ENCODE results near the gene BACE2.
"Not testable (repeated sequence)": the region's sequence is repeated elsewhere in the genome, so short reads cannot be mapped to it uniquely, and the experiment has no call there.

The BACE2 gene

DNA sequence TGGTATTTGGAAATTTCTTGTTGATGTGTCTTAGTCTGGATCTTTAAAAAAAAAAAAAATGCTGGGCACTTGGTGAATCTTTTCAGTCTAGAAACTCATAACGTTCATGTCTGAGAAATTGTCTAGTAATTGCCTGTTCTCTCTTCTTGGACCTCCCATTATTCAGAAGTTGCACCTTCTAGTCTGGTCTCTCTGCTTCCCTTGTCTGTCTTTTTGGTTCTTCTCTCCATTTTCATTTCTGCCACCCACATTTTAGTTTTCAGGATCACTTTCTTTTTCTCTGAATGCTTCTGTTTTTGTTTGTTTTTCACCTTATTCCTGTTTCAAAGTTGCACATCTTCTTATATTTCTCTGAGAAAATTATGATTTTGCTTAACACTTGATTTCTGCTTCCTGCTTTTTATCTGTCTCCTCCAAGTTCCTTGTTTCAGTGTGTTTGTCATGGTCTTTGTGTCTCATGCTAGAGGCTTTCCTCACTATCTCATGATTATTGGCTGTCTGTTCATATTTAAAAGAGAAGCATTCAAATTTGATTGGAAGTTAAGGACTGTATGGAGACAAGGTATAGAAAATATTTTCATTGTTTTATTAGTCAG, 21.3 kb downstream of the BACE2 start:
- DNase-seq (ENCODE audit: insufficient read length, low spot score) (no peak), FAIRE-seq (no peak)
- TF ChIP-seq, protein P1, sequence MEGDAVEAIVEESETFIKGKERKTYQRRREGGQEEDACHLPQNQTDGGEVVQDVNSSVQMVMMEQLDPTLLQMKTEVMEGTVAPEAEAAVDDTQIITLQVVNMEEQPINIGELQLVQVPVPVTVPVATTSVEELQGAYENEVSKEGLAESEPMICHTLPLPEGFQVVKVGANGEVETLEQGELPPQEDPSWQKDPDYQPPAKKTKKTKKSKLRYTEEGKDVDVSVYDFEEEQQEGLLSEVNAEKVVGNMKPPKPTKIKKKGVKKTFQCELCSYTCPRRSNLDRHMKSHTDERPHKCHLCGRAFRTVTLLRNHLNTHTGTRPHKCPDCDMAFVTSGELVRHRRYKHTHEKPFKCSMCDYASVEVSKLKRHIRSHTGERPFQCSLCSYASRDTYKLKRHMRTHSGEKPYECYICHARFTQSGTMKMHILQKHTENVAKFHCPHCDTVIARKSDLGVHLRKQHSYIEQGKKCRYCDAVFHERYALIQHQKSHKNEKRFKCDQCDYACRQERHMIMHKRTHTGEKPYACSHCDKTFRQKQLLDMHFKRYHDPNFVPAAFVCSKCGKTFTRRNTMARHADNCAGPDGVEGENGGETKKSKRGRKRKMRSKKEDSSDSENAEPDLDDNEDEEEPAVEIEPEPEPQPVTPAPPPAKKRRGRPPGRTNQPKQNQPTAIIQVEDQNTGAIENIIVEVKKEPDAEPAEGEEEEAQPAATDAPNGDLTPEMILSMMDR (IDR thresholded peaks at IDR 0.05; ENCODE audit: insufficient read depth, missing control alignments) = no peak

DNA sequence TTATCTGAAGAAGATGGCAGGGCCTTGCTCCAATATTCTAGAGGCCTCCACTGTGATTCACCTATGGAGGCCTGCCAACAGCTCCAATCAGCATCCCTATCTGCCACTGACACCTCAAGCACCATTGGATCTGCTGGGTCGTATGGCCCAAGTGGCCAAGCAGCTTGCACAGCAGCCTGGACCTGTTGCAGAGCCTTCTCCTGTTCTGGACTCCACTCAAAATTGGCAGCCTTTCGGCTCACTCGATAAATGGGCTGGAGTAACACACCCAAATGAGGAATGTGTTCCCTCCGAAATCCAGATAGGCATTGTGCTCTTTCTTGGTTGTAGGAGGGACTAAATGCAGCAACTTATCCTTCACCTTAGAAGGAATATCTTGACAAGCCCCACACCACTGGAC, 24.6 kb downstream of the BACE2 start:
- not testable (repeated sequence) for FAIRE-seq; DNase-seq (ENCODE audit: insufficient read length, low spot score)

DNA sequence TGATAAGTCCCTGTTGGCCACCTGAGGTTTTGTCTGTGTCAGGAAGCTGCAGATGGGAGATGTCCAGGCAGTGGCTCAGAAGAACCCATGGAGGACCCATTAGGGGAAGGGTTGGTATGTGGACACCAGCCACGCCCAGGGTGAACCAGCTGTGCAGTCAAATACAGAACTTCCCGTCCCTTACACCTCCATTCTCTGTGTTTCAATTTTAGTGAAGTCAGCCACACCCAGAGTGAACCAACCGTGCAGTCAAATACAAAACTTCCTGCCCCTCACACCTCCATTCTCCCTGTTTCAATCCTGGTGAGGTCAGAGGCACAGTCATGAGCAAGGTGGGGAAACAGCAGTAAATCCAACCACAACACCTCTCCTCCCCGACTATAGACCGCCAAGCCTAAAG, 27.4 kb downstream of the BACE2 start:
- no peak for DNase-seq (ENCODE audit: insufficient read length, low spot score)
- FAIRE-seq = no peak
- TF ChIP-seq, protein P1 (IDR thresholded peaks at IDR 0.05; ENCODE audit: insufficient read depth, missing control alignments) = no peak

DNA sequence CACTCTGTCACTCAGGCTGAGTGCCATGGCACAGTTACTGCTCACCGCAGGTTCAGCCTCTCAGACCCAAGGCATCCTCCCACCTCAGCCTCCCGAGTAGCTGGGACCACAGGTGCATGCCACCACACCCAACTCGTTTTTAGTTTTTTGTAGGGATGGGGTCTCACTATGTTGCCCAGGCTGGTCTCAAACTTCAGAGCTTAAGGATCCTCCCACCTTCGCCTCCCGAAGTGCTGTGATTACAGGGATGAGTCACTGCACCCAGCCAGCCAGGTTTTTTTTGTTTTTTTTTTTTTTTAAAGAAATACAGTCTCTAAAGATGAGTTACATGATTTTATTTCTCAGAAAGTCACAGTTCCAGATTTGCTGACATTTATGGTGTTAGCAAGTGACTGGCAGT, 29.0 kb downstream of the BACE2 start:
- no peak for FAIRE-seq
- TF ChIP-seq, protein P1 (IDR thresholded peaks at IDR 0.05; ENCODE audit: insufficient read depth, missing control alignments) = no peak
- no peak for DNase-seq (ENCODE audit: insufficient read length, low spot score)

DNA sequence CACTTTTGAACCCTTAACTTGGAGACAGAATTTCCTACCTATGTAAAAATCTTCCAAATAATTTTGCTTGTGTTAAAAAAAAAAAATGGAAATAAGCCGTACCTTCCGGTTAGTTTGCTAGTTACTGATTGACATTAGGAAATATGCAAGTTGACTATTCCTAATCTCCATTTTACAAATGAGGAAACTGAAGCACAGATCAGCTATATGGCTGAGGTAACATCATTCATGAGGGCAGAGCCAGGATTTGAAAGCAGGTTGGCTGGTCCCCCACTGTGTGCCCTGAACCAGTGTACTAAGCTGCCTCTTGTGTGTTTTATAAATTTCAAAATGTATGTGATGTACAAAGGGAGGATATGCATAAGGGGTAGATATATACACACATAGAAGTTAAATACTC, 29.6 kb downstream of the BACE2 start:
- TF ChIP-seq, protein P1 (IDR thresholded peaks at IDR 0.05; ENCODE audit: insufficient read depth, missing control alignments) = no peak
- no peak for DNase-seq (ENCODE audit: insufficient read length, low spot score)
- FAIRE-seq = no peak

DNA sequence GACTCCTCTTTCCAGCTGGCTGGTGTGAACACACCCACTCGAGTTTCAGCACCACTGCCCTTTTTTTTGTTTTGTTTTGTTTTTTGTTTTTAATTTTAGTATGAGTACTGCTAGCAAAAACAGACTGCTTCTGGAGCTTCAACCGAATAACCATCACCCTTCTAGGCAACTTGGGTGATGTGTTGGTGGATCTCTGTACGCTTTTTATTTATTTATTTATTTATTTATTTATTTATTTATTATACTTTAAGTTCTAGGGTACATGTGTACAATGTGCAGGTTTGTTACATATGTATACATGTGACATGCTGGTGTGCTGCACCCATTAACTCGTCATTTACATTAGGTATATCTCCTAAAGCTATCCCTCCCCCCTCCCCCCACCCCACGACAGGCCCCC, 30.7 kb downstream of the BACE2 start:
- not testable (repeated sequence) for DNase-seq (ENCODE audit: insufficient read length, low spot score); FAIRE-seq

DNA sequence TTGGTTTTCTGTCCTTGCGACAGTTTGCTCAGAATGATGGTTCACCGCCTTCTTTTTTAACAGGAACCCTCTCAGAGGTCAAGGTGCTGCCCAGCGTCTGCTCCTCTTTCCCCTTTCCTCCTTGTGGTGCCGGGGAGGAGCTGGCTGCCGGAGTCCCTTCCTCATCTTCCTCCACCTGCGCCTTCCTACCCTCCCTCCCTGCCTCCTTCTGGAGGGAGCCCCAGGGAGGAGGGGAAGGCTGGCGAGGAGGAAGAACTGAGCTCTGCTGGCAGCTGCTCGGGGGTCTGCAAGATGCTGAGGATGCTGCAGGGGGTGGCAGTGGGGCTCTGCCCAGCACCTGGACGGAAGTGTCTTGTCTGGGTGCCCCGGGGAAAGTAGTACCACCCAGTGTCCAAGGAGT, 31.2 kb downstream of the BACE2 start:
- no peak for DNase-seq (ENCODE audit: insufficient read length, low spot score)
- FAIRE-seq = no peak
- TF ChIP-seq, protein P1 (IDR thresholded peaks at IDR 0.05; ENCODE audit: insufficient read depth, missing control alignments) = no peak

DNA sequence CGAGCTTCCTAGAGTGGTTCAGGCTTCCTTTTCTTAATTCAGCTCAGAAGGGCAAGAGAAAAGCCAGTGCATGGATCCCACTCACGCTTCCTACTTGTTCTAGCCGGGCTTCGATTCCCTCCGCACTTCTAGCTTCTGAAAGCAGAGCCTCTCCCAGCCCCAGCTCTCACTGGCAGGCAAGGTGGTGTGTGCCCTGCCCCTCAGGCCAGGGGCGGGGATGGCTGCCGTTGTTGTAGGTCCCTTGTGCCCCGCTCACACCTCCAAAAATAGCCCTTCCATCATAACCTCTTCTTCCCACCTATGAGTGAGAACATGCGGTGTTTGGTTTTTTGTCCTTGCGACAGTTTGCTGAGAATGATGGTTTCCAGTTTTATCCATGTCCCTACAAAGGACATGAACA, 31.6 kb downstream of the BACE2 start:
- TF ChIP-seq, protein P1 (IDR thresholded peaks at IDR 0.05; ENCODE audit: insufficient read depth, missing control alignments) = no peak
- no peak for FAIRE-seq
- DNase-seq (ENCODE audit: insufficient read length, low spot score) = no peak
